HG02763 (cell line): ENCODE results near the gene TM6SF1.
"Not testable (repeated sequence)": the region's sequence is repeated elsewhere in the genome, so short reads cannot be mapped to it uniquely, and the experiment has no call there.

ENCODE experiments used
- ATAC-seq: cut with Tn5 transposase; IDR thresholded peaks from one replicate; pipeline ENCODE4 v1.9.1; 2021; ENCODE audit warnings: mild to moderate bottlenecking, moderate library complexity; ENCODE audit not compliant: unreplicated experiment

Gene TM6SF1

DNA sequence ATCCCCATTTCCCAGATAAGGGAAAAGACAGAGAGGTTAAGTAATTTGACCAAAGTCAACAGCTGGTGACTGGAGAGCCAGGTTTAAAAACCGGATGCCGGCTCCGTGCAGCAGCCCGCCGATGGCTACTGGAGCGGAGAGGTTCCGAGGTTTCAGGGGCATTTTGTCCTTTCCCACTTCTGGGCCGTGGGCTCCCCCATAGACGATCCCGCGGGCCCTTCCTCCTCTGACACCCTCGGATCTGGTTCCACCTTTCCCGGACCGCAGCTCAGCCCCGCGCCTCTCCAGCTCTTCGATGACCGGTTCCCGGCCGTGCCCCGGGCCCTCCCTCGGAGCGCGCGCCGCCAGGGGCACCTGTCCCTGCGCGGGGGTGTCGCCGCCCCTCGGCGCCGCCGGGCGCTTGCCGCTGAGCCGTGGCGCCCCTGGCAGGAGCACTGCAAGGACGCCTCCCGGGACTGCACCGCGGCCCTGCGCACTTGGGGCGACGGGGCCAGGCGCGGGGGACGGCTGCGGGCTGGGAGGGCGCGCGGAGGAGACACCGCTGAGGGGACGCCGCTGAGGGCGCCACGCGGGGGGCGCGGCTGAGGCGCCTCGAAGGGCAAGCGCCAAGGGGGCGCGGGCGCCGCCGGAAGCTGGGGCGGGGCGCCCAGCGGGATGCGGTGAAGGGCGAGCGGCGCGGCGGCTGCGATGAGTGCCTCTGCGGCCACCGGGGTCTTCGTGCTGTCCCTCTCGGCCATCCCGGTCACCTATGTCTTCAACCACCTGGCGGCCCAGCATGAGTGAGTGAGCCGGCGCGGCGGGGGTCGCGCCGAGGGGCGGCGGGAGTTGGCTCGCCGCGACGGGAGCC lies at the start of gene TM6SF1:
Gene TM6SF1, plus strand, starts transcription at position 652 of the 847 bp plus-strand sequence. Its CDS starts 36 bp downstream, at position 688.
- no peak for ATAC-seq

DNA sequence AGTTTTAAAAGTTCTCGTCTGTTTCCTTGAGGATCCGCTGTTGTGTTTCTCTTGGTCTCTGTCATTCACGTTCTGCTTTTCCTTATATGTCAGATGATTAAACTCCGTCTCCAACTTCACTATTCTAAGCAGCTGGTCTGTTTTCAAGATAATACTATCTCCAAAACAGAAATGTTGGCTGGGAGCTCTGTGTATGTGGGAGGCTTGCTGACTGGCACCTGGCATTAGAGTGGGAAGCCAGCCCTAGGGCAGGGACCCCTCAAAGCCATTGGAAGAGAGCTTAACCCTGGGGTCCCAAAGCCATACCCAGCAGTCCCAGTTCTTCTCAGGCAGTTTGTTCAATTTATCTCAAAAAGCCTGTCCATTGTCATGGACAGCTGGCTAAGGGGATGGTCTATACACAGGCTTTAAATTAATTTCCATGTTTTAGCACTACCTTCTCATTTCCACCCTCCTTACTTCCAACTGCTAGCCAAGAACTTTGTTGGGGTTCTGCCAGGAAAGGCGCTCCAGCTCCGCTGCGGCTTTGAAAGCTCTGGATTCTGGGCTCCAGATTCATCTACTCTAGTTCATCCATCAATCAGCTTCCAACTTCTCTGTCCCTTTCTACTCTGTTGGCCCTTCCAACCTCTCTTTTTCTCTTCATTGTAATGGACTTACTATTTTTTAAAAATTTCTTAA lies 49.6 kb upstream of the TM6SF1 start:
- ATAC-seq = no peak

DNA sequence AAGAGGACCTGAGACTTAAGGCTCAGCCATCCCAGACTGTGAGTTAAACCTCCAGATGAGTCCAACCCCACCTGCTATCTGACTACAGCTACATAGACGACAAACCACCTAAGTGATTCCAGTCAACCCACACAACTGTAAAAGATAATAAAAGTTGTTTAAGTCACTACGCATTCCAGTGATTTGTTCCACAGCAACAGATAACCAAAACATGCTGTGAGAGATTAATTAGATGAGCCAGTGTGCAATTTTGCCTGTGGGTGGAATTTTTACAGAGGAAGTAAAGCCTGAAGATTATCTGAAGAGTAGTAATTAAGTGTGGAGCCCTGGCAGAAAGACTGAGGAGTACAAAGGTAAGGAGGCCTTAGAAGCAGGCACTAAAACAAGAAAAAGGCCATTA lies 45.8 kb upstream of the TM6SF1 start:
- no peak for ATAC-seq

DNA sequence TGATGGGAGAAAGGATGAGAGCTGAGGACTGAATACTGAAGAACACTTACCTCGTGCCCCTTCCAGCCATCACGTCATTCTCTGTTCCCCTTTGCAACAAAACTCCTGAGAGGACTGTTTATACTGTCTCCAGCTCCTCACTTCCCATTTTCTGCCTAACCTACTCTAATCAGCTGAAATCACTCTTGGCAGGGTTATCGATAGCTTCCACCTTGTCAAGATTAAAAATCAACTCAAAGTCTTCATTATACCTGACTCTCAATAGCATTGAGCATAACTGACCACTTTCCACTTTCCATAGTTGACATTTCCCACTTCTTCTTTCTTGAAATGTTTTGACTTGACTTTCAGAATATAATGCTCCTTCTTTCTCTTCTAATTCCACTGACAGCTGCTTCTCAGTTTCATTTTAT lies 44.7 kb upstream of the TM6SF1 start:
- ATAC-seq = no peak

DNA sequence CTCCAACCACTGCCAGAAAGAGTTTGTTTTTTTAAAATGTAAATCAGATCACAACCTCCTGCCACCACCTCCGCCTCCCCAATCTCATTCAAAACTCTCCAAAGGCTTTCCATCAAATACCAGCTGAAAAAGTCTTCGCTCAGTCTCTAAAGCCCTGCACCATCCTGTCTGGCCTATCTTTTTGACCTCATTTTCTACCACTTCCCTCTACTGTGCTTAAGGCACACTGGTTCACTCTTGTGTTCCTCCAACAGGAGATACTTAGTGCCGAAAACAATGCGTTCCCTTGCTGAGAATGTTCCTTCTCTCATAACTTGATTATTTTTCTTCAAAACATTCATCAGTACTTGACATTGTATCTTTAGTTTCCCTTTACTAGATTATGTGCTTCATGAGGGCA lies 43.9 kb upstream of the TM6SF1 start:
- ATAC-seq = no peak

DNA sequence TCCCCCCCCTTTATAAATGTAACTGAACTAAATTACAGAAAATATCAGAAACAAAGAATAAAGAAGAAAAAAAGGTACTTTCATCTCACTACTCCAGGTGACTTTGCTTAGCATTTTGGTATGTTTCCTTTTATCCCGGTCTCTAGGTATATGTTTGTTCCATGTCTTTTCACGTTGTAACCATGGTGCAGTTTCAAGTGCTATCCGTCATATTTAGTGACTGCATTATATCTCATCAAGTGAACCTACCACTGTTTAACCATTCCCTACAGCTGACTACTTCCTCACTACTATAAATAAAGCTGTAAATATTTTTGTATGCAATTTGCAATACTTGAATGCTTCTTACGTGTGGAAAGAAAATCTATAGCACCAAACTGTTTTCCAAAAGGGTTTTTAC lies 42.6 kb upstream of the TM6SF1 start:
- no peak for ATAC-seq

DNA sequence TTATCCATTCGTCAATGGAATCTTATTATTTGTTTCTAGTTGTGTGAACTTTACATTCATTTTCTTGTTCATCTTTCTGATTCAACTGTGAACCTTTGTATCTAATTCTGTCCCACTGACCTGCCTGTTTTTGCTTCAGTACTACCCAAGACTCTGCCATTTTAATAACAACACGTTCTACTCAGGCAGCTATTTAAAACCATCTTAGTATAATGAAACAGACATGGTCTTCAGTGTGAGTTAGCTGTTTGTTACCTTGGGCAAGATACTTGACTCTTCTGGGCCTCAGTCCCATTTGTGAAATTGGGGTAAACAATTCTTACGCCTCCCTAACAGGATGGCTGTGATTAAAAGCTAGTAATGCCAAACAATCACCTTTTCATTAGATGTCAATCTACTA lies 42.0 kb upstream of the TM6SF1 start:
- no peak for ATAC-seq

DNA sequence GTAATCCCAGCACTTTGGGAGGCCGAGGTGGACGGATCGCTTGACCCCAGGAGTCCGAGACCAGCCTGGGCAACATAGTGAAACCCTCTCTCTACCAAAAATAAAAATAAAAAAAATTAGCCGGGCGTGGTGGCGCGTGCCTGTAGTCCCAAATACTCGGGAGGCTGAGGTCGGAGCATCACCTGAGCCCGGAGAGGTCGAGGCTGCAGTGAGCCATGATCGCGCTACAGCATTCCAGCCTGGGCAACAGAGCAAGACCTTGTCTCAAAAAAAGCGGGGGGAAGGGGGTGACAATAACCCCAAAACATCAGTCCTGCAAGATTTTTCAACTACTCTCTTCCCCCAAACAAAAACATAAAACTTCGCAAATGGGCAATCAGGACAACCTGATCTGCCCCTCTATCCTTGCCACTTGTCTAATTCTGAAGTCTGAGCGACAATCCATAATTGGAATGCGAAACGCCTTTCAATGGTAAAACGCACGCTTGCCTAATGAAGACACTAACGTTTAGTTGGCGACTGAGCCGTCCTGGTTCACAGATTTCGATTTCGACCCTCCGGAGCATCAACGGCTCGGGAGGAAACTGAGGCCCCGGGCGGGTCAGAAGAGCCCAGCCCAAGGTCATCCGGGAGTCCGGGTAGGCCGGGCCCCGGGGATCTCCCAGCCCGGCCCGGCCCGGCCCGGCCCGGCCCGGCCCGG lies 41.3 kb upstream of the TM6SF1 start:
- no peak for ATAC-seq

DNA sequence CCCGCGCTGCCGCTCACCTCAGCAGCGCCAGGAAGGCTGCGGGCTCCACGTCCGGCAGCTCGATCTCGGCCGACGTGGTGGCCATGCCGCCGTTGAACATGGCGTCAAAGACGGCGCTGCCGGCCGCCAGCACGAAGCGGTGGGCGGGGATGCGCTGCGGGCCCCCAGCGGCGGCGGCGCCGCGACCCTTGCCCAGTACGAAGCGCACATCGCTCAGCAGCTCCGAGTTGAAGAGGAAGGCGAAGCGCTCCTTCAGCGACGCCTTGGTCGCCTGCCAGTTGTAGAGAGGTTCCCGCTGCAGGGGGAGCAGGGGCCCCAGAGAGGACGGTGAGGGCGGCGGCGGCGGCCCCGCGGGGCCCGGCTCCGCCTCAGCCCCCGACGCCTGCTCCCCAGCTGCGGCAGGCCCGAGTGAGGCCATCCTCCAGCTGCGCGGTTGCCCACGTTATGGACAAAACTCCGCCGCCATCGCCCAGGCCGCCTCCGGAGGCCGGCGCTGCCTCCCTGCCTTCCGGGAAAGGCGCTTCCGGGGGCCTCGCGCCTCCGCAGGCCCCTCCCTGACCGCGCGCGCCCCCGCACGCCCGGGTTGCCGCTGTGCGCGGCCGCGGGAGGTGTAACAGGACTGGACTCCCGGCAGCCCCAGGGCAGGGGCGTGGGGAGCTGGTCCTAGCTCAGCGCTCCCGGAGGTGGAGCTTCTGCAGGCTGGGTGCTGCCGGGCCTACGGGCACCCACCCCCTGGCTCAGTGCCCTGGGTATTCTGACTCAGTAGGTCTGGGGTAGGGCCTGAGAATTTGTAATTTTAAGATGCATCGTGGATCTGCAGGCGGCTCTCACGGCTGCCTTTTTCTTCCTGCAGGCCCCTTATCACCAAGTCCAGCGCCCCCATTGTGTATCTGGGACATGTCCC lies 40.5 kb upstream of the TM6SF1 start, which contains the start of gene BTBD1:
Gene BTBD1, minus strand, starts transcription at position 519 of the 904 bp plus-strand sequence. Its CDS starts 101 bp downstream, at position 418.
- ATAC-seq = peak; percentile 83

DNA sequence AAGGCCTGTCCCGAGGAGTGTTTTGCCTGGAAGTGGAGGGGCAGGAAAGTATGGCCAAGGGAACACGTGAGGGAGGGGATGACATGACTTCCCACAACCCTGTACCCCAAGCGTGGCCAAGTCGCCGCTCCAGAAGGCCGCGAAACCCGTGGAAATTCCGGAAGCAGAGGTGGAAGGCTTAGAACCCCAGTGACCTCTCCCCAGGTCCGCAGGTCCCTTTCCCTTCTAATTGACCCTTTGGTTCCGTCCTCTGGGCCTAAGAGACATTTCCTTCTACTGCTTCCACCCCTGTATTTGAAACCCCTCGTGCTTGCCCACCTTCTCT lies 39.8 kb upstream of the TM6SF1 start:
- no peak for ATAC-seq

DNA sequence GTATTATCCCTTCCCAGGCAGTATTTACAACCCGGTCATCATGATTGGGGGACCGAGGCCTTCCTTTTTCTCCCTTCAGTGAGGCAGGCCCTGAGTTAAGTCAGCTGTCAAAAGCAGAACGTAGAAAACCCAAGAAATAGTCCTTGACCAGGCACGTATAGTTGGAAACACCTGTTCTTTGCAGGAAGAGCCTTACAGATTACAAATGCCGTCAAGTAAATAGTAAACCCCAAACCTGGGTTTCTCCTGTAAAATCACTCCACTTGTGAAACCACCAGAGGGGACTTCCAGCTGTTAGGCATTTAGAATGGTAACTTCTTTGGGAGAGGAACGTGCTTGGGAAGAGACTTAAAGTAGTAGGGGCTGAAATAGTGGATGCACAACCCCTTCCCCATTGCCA lies 39.4 kb upstream of the TM6SF1 start:
- ATAC-seq = no peak

DNA sequence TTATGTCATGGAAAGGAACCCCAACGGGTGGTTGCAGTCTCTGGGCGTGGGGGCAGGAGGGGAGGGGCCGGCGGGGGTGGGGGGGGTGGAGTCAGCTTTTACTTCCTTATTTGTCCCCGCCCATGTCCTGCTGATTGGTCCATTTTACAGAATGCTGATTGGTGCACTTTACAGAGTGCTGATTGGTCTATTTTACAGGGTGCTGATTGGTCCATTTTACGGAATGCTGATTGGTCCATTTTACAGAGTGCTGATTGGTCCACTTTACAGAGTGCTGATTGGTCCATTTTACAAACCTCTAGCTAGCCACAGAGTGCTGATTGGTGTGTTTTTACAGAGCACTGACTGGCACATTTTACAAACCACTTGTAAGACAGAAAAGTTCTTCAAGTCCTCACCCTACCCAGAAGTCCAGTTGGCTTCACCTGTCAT lies 38.2 kb upstream of the TM6SF1 start:
- not testable (repeated sequence) for ATAC-seq

DNA sequence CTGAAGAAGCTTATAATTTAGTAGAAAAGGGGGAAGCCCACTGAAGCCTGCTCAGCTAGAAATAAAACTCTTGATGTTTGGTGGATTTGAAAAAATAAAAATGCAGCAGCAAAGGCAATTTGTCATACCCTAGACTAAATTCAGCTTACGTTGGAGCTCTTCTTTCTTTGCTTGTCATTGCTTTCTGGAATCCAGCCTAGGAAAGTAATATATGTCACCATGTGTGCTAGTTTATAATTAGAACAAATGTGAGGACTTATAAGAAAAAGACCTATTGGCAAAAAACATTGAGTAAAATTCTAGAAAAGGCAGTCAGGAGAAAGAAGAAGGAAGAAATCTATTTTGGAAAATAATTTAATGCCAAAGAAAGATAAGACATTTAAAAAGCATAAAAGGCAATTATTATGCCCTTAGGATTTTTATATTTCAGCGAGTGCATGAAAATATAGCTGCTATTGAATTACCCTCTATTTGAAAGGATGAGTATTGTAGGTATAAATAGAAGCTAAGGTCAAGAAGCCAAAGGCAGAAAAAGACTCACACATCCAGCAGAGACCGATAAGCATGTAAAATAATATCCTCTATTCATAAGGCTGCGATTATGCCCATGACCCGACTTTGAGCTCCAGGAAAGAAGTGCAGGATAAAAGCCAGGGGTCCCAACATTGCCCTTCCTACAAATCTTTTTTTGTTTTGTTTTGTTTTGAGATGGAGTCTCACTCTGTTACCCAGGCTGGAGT lies 29.8 kb upstream of the TM6SF1 start:
- no peak for ATAC-seq

DNA sequence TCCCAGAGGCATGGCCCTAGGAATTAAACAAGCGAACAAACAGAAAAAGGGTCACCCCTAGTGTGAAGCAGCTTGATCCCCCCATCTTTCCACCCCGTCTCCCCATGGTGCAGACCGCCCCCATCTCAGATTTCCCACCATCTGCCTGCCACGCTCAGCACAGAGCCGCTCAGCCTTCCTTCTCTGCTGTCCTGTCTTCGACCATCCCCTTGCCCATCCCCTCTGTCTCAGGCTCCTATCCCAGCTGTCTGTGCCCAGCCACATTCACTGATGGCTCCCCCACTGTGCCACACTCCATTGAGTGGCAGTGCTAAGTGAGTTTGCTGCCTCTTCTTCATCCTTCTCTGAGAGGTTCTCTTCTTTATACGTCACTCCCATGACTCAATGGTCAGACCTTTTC lies 28.7 kb upstream of the TM6SF1 start:
- no peak for ATAC-seq

DNA sequence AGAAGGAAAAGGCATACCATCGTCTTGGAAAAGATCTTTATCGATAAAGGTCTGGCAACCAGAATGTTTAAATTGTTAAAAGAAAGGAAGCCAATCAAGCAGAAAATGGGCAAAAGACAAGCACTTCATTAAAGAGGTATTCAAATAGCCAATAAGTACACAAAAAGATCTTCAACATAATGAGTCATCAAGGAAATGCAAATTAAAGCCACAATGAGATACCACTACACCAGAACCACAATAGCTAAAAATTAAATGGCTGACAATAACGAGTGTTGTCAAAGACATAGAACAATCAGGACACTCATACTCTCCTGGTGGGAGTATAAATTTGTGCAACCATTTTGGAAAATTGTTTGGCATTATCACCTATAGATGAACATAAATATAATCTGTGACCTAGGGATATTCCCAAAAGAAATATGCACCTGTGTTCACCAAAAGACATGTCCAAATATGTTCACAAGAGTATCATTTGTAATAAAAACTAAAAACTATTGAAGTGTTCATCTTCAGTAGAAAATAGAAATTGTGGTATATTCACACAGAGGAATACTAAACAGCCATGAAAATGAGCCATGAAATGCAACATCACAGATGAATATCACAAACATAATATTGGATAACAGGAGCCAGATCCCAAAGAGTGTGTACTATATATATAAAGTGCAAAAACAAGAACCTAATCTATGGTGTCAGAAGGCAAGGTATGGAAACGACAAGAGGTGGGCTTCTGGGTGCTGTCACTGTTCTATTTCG lies 26.0 kb upstream of the TM6SF1 start:
- no peak for ATAC-seq

DNA sequence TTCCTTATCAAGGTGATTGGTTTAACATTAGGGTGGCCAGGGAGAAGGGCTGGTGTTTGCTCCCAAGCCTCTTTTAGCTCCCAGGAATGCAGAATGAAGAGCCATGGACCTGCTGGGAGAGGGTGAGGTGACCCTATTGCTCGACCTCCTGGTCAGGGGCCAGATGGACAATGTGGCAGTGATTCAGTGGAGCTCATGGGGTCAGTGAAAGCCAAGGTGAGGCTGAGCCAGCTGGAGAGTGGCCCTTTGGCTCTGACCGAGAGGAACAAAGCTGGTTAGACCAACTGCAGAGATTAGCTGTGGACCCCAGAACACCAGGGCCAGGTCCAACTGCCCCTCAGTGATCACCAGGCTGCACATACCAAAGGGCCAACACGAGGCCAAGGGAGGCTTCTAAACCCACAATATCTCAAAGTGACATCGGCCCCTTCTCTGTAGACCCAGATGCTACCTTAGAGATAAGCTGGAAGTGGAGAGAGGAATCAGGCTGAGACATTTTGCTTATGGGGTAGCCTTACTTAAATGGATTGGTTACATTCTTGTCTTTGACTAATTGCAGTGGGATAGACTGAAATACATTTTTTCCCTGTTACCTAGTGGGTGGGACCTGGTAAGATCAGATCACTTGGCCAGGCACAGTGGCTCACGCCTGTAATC lies 24.6 kb upstream of the TM6SF1 start:
- ATAC-seq = no peak

DNA sequence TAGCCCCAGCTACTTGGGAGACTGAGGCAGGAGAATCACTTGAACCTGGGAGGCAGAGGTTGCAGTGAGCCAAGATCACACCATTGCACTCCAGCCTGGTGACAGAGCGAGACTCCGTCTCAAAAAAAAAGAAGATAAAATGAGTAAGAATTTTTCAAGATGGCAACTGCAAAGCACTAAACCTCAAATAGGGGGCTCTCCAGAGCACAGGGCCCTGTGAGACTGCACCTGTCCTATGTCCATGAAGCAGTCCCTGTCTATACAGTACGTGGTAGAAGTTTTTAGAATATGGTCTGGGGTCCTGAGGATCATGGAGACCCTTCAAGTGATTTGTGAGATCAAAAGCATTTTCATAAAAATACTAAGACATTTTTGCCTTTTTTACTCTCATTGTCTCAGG lies 22.0 kb upstream of the TM6SF1 start:
- ATAC-seq = not testable (repeated sequence)

DNA sequence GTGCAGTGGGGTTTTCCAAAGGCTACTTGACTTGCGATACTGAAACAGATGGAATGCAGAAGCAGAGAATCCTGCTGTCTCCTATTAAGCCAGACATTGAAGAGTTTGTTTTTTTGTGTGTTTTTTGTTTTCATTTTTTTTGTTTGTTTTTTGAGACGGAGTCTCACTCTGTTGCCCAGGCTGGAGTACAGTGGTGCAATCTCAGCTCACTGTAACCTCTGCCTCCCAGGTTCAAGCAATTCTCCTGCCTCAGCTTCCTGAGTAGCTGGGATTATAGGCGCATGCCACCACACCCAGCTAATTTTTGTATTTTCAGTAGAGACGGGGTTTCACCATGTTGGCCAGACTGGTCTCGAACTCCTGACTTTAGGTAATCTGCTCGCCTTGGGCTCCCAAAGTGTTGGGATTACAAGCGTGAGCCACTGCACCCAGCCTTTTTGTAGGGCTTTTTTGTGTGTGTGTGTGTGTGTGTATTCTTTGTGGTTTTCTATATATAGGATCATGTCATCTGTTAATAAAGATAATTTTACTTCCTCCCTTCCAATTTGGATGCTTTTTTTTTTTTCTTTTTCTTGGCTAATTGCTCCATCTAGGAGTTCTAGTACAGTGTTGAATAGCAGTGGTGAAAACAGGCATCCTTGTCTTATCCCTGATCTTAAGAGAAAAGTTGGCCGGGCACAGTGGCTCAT lies 21.4 kb upstream of the TM6SF1 start:
- not testable (repeated sequence) for ATAC-seq
